ENCODE results near the gene CDKN1C.

The CDKN1C gene

GRCh38 chr11:2843551-2843950, 42.0 kb downstream of the CDKN1C start:
- no peak for DNase-seq

GRCh38 chr11:2842876-2843275, 42.7 kb downstream of the CDKN1C start:
- DNase-seq: no peak

GRCh38 chr11:2841411-2842190, 44.0 kb downstream of the CDKN1C start:
- DNase-seq: no peak

- no peak for DNase-seq
These were observed 46.1 kb downstream of the CDKN1C start for GRCh38 chr11:2839395-2839943.

GRCh38 chr11:2838676-2839294, 46.8 kb downstream of the CDKN1C start:
- DNase-seq: no peak

- no peak for DNase-seq
These were observed 47.5 kb downstream of the CDKN1C start for GRCh38 chr11:2838091-2838490.

- DNase-seq: no peak
These were observed 47.9 kb downstream of the CDKN1C start for GRCh38 chr11:2837651-2838050.

- no peak for DNase-seq
These were observed 48.4 kb downstream of the CDKN1C start for GRCh38 chr11:2837096-2837601.

GRCh38 chr11:2836315-2837095, 49.1 kb downstream of the CDKN1C start:
- no peak for DNase-seq

GRCh38 chr11:2835751-2836150, 49.8 kb downstream of the CDKN1C start:
- DNase-seq: no peak

- no peak for DNase-seq
These were observed 50.3 kb downstream of the CDKN1C start for GRCh38 chr11:2835296-2835695.

GRCh38 chr11:2834503-2835273, 50.9 kb downstream of the CDKN1C start:
- no peak for DNase-seq

GRCh38 chr11:2833716-2834502, 51.7 kb downstream of the CDKN1C start:
- no peak for DNase-seq

Data from GF-D8 (cell line).